K562 (cell line): ENCODE measurements around the gene SOX18. TPM values are rescaled to one million over a fixed set of nuclear protein-coding genes. Genes with fewer than 3 reads are reported as not detected.
A peak's percentile ranks its signal among the peaks of the same experiment; 100 is the strongest.

ENCODE experiments used
- ATF6 ChIP-seq: sonication (generic); formaldehyde crosslinking; IDR thresholded peaks from 2 replicates; pipeline ENCODE4 v1.4.0; 2020; ENCODE audit warnings: mild to moderate bottlenecking, missing genetic modification reagents
- CBFA2T3 ChIP-seq: fragments of 450-650 bp; IDR thresholded peaks from 2 replicates; pipeline ENCODE4 v1.6.1; 2017
- ELF2 ChIP-seq: fragments of 250-450 bp; sonication (Bioruptor Pico); IDR thresholded peaks from 2 replicates; pipeline ENCODE4 v1.5.0; 2021; ENCODE audit warnings: mild to moderate bottlenecking
- NR1H2 ChIP-seq: sonication (generic); formaldehyde crosslinking; IDR thresholded peaks from 2 replicates; pipeline ENCODE4 v1.4.0; 2020; ENCODE audit warnings: mild to moderate bottlenecking, missing genetic modification reagents
- STAG1 ChIP-seq: sonication (generic); formaldehyde crosslinking; IDR thresholded peaks from 2 replicates; pipeline ENCODE4 v1.5.0; 2020; ENCODE audit warnings: missing genetic modification reagents, borderline replicate concordance
- THRA ChIP-seq: fragments of 450-650 bp; IDR thresholded peaks from 2 replicates; pipeline ENCODE4 v1.6.1; 2017; ENCODE audit warnings: mild to moderate bottlenecking, moderate library complexity
- ZBTB9 ChIP-seq: fragments of 450-650 bp; formaldehyde crosslinking; IDR thresholded peaks from 2 replicates; pipeline ENCODE4 v1.4.0; 2020; ENCODE audit warnings: mild to moderate bottlenecking, moderate library complexity
- ZC3H8 ChIP-seq: fragments of 450-650 bp; IDR thresholded peaks from 2 replicates; pipeline ENCODE4 v1.6.1; 2017
- ZNF696 ChIP-seq: fragments of 250-450 bp; sonication (Bioruptor Pico); conservative IDR thresholded peaks from 2 replicates; pipeline ENCODE4 v1.4.0; 2020; ENCODE audit warnings: mild to moderate bottlenecking, moderate library complexity
- ZNF740 ChIP-seq, 3 experiments: fragments of 200-800 bp in 1 of 3; sonication (Bioruptor generic) in 1 of 3; sonication (generic) in 1 of 3; formaldehyde crosslinking in 1 of 3; IDR thresholded peaks; 2 replicates each; pipeline versions ENCODE4 v1.6.1 to v1.8.0; 2016 to 2022; ENCODE audit warnings: mild to moderate bottlenecking in 2 of 3, missing compliant biosample characterization in 2 of 3, missing genetic modification characterization in 2 of 3, missing genetic modification reagents in 1 of 3
- ZNF76 ChIP-seq: fragments of 250-450 bp; sonication (Bioruptor Pico); IDR thresholded peaks from 2 replicates; pipeline ENCODE4 v1.4.0; 2020; ENCODE audit warnings: mild to moderate bottlenecking, moderate library complexity, borderline replicate concordance
- ZNF766 ChIP-seq: fragments of 200-800 bp; sonication (Bioruptor generic); conservative IDR thresholded peaks from 2 replicates; pipeline ENCODE4 v1.6.1; 2016; ENCODE audit warnings: missing genetic modification characterization, missing compliant biosample characterization
- polyA plus RNA-seq, 8 experiments: library from polyadenylated mRNA; depleted of rRNA in 4 of 8; stranded (reverse) in 5 of 8; unstranded in 3 of 8; fragments of >200 nt; fragmentation: Nextera tagmentation in 2 of 8; fragmentation: Illumina TruSeq in 1 of 8; extraction: Ambion mirVana in 2 of 8; extraction: Trizol in 1 of 8; gene quantifications; 2 replicates each; pipeline versions ENCODE4 v1.2.1 to v1.2.3, GENCODE V29; 2011 to 2014; ENCODE audit warnings: inconsistent platforms in 1 of 8, missing spikeins in 1 of 8
- total RNA-seq, 7 experiments: library from RNA; depleted of rRNA in 6 of 7; stranded (reverse); fragments of >200 nt in 6 of 7; fragmentation: Illumina TruSeq in 2 of 7; extraction: Trizol in 2 of 7; gene quantifications; 2 replicates each; pipeline versions ENCODE4 v1.2.1 to v1.2.3, GENCODE V29; 2011 to 2021; ENCODE audit warnings: low replicate concordance in 1 of 7
- TF ChIP-seq, protein P1 (sequence below): sonication (generic); formaldehyde crosslinking; IDR thresholded peaks from 2 replicates; pipeline ENCODE4 v1.8.0; 2022; ENCODE audit warnings: missing genetic modification reagents, mild to moderate bottlenecking, borderline replicate concordance
- TF ChIP-seq, protein P2 (sequence below), 2 experiments: fragments of 450-650 bp in 1 of 2; IDR thresholded peaks; 2 replicates each; pipeline ENCODE4 v1.6.1; 2011 to 2017; ENCODE audit warnings: low read depth in 2 of 2, antibody characterized with exemption in 1 of 2, borderline replicate concordance in 1 of 2, low read length in 1 of 2, mild to moderate bottlenecking in 1 of 2, mixed read lengths in 1 of 2; ENCODE audit not compliant: control insufficient read depth in 1 of 2

Gene SOX18
- total and polyA plus RNA-seq, 9 of the 15 experiments (the other 6 are each of a cell fraction or from before 2014, with no cell fraction given) = 0.15 to 19.8 (median 0.33) TPM

GRCh38 chr20:64057628-64058498 lies 8.4 kb upstream of the SOX18 start (continued):
- TF ChIP-seq, protein P1, sequence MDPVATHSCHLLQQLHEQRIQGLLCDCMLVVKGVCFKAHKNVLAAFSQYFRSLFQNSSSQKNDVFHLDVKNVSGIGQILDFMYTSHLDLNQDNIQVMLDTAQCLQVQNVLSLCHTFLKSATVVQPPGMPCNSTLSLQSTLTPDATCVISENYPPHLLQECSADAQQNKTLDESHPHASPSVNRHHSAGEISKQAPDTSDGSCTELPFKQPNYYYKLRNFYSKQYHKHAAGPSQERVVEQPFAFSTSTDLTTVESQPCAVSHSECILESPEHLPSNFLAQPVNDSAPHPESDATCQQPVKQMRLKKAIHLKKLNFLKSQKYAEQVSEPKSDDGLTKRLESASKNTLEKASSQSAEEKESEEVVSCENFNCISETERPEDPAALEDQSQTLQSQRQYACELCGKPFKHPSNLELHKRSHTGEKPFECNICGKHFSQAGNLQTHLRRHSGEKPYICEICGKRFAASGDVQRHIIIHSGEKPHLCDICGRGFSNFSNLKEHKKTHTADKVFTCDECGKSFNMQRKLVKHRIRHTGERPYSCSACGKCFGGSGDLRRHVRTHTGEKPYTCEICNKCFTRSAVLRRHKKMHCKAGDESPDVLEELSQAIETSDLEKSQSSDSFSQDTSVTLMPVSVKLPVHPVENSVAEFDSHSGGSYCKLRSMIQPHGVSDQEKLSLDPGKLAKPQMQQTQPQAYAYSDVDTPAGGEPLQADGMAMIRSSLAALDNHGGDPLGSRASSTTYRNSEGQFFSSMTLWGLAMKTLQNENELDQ (CRISPR knock-in tag) = no peak
- no peak for TF ChIP-seq ATF6 (CRISPR knock-in tag)
- no peak for TF ChIP-seq ZNF766
- no peak for TF ChIP-seq ELF2 (CRISPR knock-in tag)
- TF ChIP-seq THRA = no peak
- TF ChIP-seq CBFA2T3 = no peak
- TF ChIP-seq, protein P2, sequence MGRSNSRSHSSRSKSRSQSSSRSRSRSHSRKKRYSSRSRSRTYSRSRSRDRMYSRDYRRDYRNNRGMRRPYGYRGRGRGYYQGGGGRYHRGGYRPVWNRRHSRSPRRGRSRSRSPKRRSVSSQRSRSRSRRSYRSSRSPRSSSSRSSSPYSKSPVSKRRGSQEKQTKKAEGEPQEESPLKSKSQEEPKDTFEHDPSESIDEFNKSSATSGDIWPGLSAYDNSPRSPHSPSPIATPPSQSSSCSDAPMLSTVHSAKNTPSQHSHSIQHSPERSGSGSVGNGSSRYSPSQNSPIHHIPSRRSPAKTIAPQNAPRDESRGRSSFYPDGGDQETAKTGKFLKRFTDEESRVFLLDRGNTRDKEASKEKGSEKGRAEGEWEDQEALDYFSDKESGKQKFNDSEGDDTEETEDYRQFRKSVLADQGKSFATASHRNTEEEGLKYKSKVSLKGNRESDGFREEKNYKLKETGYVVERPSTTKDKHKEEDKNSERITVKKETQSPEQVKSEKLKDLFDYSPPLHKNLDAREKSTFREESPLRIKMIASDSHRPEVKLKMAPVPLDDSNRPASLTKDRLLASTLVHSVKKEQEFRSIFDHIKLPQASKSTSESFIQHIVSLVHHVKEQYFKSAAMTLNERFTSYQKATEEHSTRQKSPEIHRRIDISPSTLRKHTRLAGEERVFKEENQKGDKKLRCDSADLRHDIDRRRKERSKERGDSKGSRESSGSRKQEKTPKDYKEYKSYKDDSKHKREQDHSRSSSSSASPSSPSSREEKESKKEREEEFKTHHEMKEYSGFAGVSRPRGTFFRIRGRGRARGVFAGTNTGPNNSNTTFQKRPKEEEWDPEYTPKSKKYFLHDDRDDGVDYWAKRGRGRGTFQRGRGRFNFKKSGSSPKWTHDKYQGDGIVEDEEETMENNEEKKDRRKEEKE (IDR thresholded peaks at IDR 0.05; ENCODE audit: borderline replicate concordance in 1 of 2, control insufficient read depth in 1 of 2, low read depth in 2 of 2, low read length in 1 of 2) = no peak
- TF ChIP-seq ZC3H8 = no peak
- peak; percentile 74 for TF ChIP-seq STAG1 (CRISPR knock-in tag)
- TF ChIP-seq ZNF740 (CRISPR knock-in tag; IDR thresholded peaks at IDR 0.05) = no peak
- TF ChIP-seq ZNF740 (tag; IDR thresholded peaks at IDR 0.05) = no peak
- no peak for TF ChIP-seq ZNF696 (CRISPR knock-in tag)
- no peak for TF ChIP-seq NR1H2 (CRISPR knock-in tag)
- no peak for TF ChIP-seq ZNF76 (CRISPR knock-in tag)
- TF ChIP-seq ZBTB9 = no peak
